Endothelial cell of umbilical vein (primary cell): ENCODE data around the gene ZNF629. TPM values are rescaled to one million over a fixed set of nuclear protein-coding genes. Genes with fewer than 3 reads are reported as not detected.

ENCODE experiments used
- BruUV-seq: library from RNA; stranded (reverse); fragments of 400-500 nt; replicated peaks from 2 replicates; lab custom pipeline; 2021; lab: Mats Ljungman, UMichigan
- CTCF ChIA-PET: fragments of 300-600, 350-600 bp; sonication (Branson Sonifier 250); formaldehyde crosslinking; loops from one replicate; lab custom pipeline; 2021; ENCODE audit warnings: antibody characterized with exemption, inconsistent platforms; lab: Charles Lee
- POLR2A ChIA-PET: fragments of 300-600, 350-600 bp; sonication (Branson Sonifier 250); formaldehyde crosslinking; loops from one replicate; lab custom pipeline; 2021; ENCODE audit warnings: antibody characterized with exemption, inconsistent platforms; lab: Charles Lee
- DNase-seq: peaks from one replicate; pipeline ENCODE4 v3.0.0-alpha.2; 2011; ENCODE audit warnings: low read depth, low spot score
- FAIRE-seq: peaks from 2 replicates; lab custom pipeline; 2011; peaks lifted over from hg19 to GRCh38; lab: Jason Lieb, UNC
- H2AFZ ChIP-seq: 2 replicates; pipeline ENCODE4 v1.6.0; 2012; ENCODE audit warnings: low read depth, low read length, control low read depth, inconsistent platforms
- H3K27ac ChIP-seq: 2 replicates; pipeline ENCODE4 v1.5.1; 2011; ENCODE audit warnings: low read depth, mild to moderate bottlenecking, control low read depth, low read length, moderate library complexity; ENCODE audit not compliant: insufficient read depth
- H3K27me3 ChIP-seq, 2 experiments: 2 replicates each; pipeline versions ENCODE4 v1.6.0 to v1.6.1; 2011; ENCODE audit warnings: low read length in 2 of 2, mixed read lengths in 1 of 2; ENCODE audit not compliant: control insufficient read depth in 2 of 2, insufficient read depth in 2 of 2
- H3K36me3 ChIP-seq, 2 experiments: 2 replicates in 1 of 2; 3 replicates in 1 of 2; pipeline ENCODE4 v1.5.1; 2011; ENCODE audit warnings: low read length in 2 of 2, mild to moderate bottlenecking in 1 of 2, moderate library complexity in 1 of 2; ENCODE audit not compliant: control insufficient read depth in 2 of 2, insufficient read depth in 2 of 2; ENCODE audit errors: extremely low read depth in 1 of 2
- H3K4me1 ChIP-seq: 3 replicates; pipeline ENCODE4 v1.5.1; 2011; ENCODE audit warnings: mild to moderate bottlenecking, low read length; ENCODE audit not compliant: control insufficient read depth, insufficient read depth; ENCODE audit errors: extremely low read depth
- H3K4me2 ChIP-seq: 2 replicates; pipeline ENCODE4 v1.6.1; 2011; ENCODE audit warnings: low read length, control low read depth, mixed read lengths; ENCODE audit not compliant: insufficient read depth
- H3K4me3 ChIP-seq, 3 experiments: fragments of 200-600 bp in 1 of 3; sonication (generic), shearing (Covaris generic) in 1 of 3; replicated peaks in 1 of 3; 2 replicates each; pipeline ENCODE4 v1.5.1; 2011 to 2016; ENCODE audit warnings: control low read depth in 3 of 3, low read length in 3 of 3, mild to moderate bottlenecking in 2 of 3, inconsistent platforms in 1 of 3, low read depth in 1 of 3, moderate library complexity in 1 of 3; ENCODE audit not compliant: insufficient read depth in 1 of 3
- H3K79me2 ChIP-seq: 2 replicates; pipeline ENCODE4 v1.6.0; 2012; ENCODE audit warnings: low read length, inconsistent platforms; ENCODE audit not compliant: control insufficient read depth, insufficient read depth
- H3K9ac ChIP-seq: replicated peaks from 2 replicates; pipeline ENCODE3; 2011; ENCODE audit warnings: low read length, control low read depth; ENCODE audit not compliant: insufficient read depth; ENCODE audit errors: extremely low read depth
- H3K9me1 ChIP-seq: replicated peaks from 3 replicates; pipeline ENCODE4 v1.6.0; 2011; ENCODE audit warnings: mild to moderate bottlenecking, low read length; ENCODE audit not compliant: control insufficient read depth, insufficient read depth; ENCODE audit errors: extremely low read depth
- H3K9me3 ChIP-seq: replicated peaks from 2 replicates; pipeline ENCODE4 v1.5.1; 2012; ENCODE audit warnings: low read length, inconsistent platforms; ENCODE audit not compliant: control insufficient read depth, insufficient read depth
- H4K20me1 ChIP-seq: replicated peaks from 2 replicates; pipeline ENCODE3; 2011; ENCODE audit warnings: mild to moderate bottlenecking, low read length; ENCODE audit not compliant: control insufficient read depth, insufficient read depth; ENCODE audit errors: extremely low read depth
- EZH2 ChIP-seq: IDR thresholded peaks from 2 replicates; pipeline ENCODE4 v1.6.1; 2012; ENCODE audit warnings: borderline replicate concordance, low read depth, mild to moderate bottlenecking, moderate library complexity, low read length, inconsistent platforms; ENCODE audit not compliant: severe bottlenecking
- FOS ChIP-seq: IDR thresholded peaks from 2 replicates; pipeline ENCODE4 v1.6.1; 2011; ENCODE audit warnings: mild to moderate bottlenecking, low read length, moderate library complexity, borderline replicate concordance; ENCODE audit not compliant: insufficient read depth
- GATA2 ChIP-seq: IDR thresholded peaks from 2 replicates; pipeline ENCODE4 v1.7.0; 2011; ENCODE audit warnings: low read depth, mild to moderate bottlenecking, moderate library complexity, mixed read lengths, low read length; ENCODE audit not compliant: insufficient read length, insufficient read depth
- JUN ChIP-seq: IDR thresholded peaks from 2 replicates; pipeline ENCODE4 v1.6.1; 2011; ENCODE audit warnings: borderline replicate concordance, low read depth; ENCODE audit not compliant: insufficient read length, insufficient read depth
- MYC ChIP-seq: IDR thresholded peaks from one replicate; pipeline ENCODE4 v1.6.1; 2011; ENCODE audit warnings: mild to moderate bottlenecking, low read depth, low read length
- POLR2A ChIP-seq: IDR thresholded peaks from 2 replicates; pipeline ENCODE4 v1.6.1; 2012; ENCODE audit warnings: low read depth, mild to moderate bottlenecking, control low read depth, low read length
- POLR2AphosphoS5 ChIP-seq: IDR thresholded peaks from 2 replicates; pipeline ENCODE4 v1.6.1; 2012; ENCODE audit warnings: low read depth, mild to moderate bottlenecking, control low read depth, low read length, moderate library complexity; ENCODE audit not compliant: insufficient read depth
- dilution Hi-C: fragments of 300-500 bp; cut with MboI; formaldehyde crosslinking; loops from one replicate; pipeline ENCODE4 v1.15.0; 2019; ENCODE audit warnings: low sequenced_read_pairs; ENCODE audit not compliant: extremely low pct_ligation_motif_present
- intact Hi-C: fragments of 100-400 bp; cut with micrococcal nuclease; formaldehyde crosslinking; loops from one replicate; pipeline ENCODE4 v1.10.0; 2022
- polyA plus RNA-seq, 4 experiments: library from polyadenylated mRNA; depleted of rRNA in 3 of 4; stranded (reverse) in 3 of 4; unstranded in 1 of 4; fragments of >200 nt; gene quantifications; 2 replicates each; pipeline versions ENCODE4 v1.2.1 to v1.2.3, GENCODE V29; 2011 to 2012; ENCODE audit warnings: missing spikeins in 1 of 4
- total RNA-seq: library from RNA; stranded (reverse); gene quantifications from 2 replicates; pipeline ENCODE4 v1.2.3, GENCODE V29; 2021
- TF ChIP-seq, protein P1 (sequence below): IDR thresholded peaks from 2 replicates; pipeline ENCODE4 v1.6.1; 2011; ENCODE audit not compliant: insufficient read depth, insufficient read length
- TF ChIP-seq, protein P2 (sequence below), 2 donors: IDR thresholded peaks; 1 replicate in 1 of 2; 2 replicates in 1 of 2; pipeline ENCODE4 v1.5.1; 2011; ENCODE audit warnings: low read length in 2 of 2, mild to moderate bottlenecking in 2 of 2, moderate library complexity in 2 of 2, control low read depth in 1 of 2, inconsistent platforms in 1 of 2, low read depth in 1 of 2; ENCODE audit not compliant: insufficient read depth in 1 of 2; ENCODE audit errors: extremely low read depth in 1 of 2

The ZNF629 gene
- total and polyA plus RNA-seq, 2 donors (not counting 3 experiments of a cell fraction or from before 2014, with no cell fraction given): 5.2 to 11.2 TPM

DNA sequence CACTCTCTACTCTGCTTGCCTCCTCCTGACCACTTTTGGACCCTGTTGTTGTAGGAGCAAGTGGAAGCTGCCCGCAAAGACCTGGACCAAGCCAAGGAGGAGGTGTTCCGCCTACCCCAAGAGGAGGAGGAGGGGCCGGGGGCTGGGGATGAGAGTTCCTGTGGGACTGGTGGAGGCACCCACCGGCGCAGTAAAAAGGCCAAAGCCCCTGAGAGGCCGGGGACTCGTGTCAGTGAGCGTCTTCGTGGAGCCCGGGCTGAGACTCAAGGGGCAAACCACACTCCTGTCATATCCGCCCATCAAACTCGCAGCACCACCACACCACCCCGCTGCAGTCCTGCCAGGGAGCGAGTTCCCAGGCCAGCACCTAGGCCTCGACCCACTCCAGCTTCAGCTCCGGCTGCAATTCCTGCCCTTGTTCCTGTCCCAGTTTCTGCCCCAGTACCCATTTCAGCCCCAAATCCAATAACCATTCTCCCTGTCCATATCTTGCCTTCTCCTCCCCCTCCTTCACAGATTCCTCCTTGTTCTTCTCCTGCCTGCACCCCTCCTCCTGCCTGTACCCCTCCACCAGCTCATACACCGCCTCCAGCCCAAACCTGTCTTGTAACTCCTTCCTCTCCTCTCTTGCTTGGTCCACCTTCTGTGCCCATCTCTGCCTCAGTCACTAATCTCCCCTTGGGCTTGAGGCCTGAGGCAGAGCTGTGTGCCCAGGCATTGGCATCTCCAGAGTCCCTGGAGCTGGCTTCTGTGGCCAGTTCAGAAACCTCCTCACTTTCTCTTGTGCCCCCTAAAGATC, 49.8 kb downstream of the ZNF629 start:
- intact Hi-C loops: no loop called here
- POLR2A ChIA-PET: no interaction called here
- BruUV-seq: no TSS peak

More for the DNA sequence above, 49.8 kb downstream of the ZNF629 start:
- Histone ChIP-seq H3K4me3 (no peak overlapping the region), H3K79me2 (no peaks in the 10 kb centered on the region), H3K27me3 (no peaks in the 10 kb centered on the region), H2AFZ (no peak overlapping the region), H3K36me3 (peaks cover 22 to 53% of the 10 kb centered on the region in 2 experiments), H3K4me1 (peaks cover 20% of the 10 kb centered on the region), H4K20me1 (no peaks in the 10 kb centered on the region), H3K9me3 (no peaks in the 10 kb centered on the region), H3K9ac (no peak overlapping the region), H3K9me1 (no peaks in the 10 kb centered on the region), H3K4me2 (no peak overlapping the region), H3K27ac (no peak overlapping the region)
- FAIRE-seq (no peak), DNase-seq (no peak)
- CTCF ChIA-PET: interaction anchor here (0.8 kb wide), 1 partner anchor 11 kb away, joined by 3 read pairs; the partner anchor contains the start of gene PHKG2
- no peak for TF ChIP-seq FOS
- no peak for TF ChIP-seq MYC
- no peak for TF ChIP-seq POLR2AphosphoS5
- no peak for TF ChIP-seq POLR2A
- no peak for TF ChIP-seq EZH2
- no peak for TF ChIP-seq JUN
- TF ChIP-seq, protein P1, sequence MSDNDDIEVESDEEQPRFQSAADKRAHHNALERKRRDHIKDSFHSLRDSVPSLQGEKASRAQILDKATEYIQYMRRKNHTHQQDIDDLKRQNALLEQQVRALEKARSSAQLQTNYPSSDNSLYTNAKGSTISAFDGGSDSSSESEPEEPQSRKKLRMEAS: no peak
- TF ChIP-seq GATA2: no peak
- TF ChIP-seq, protein P2, sequence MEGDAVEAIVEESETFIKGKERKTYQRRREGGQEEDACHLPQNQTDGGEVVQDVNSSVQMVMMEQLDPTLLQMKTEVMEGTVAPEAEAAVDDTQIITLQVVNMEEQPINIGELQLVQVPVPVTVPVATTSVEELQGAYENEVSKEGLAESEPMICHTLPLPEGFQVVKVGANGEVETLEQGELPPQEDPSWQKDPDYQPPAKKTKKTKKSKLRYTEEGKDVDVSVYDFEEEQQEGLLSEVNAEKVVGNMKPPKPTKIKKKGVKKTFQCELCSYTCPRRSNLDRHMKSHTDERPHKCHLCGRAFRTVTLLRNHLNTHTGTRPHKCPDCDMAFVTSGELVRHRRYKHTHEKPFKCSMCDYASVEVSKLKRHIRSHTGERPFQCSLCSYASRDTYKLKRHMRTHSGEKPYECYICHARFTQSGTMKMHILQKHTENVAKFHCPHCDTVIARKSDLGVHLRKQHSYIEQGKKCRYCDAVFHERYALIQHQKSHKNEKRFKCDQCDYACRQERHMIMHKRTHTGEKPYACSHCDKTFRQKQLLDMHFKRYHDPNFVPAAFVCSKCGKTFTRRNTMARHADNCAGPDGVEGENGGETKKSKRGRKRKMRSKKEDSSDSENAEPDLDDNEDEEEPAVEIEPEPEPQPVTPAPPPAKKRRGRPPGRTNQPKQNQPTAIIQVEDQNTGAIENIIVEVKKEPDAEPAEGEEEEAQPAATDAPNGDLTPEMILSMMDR (IDR thresholded peaks at IDR 0.05; ENCODE audit: extremely low read depth in 1 of 2, insufficient read depth in 1 of 2, low read depth in 1 of 2, low read length in 2 of 2): no peak
- dilution Hi-C loops: no loop called here
